Spleen (tissue), 11 donors: ENCODE measurements around the gene CFAP221. TPM values are rescaled to one million over a fixed set of nuclear protein-coding genes. Genes with fewer than 3 reads are reported as not detected.

ENCODE experiments used
- DNase-seq: peaks from one replicate; pipeline ENCODE4 v3.0.0-alpha.2; 2020
- H3K27ac ChIP-seq, 8 donors: fragments of 200-600 bp; sonication (generic) in 7 of 8; 1 replicate in 4 of 8; 2 replicates in 4 of 8; pipeline versions ENCODE4 v1.5.0 to v1.8.0; 2016 to 2021; ENCODE audit warnings: inconsistent platforms in 4 of 8, mild to moderate bottlenecking in 4 of 8, moderate library complexity in 1 of 8
- H3K27me3 ChIP-seq, 7 donors: fragments of 200-600 bp; sonication (generic) in 6 of 7; replicated peaks in 1 of 7; 1 replicate in 4 of 7; 2 replicates in 3 of 7; pipeline versions ENCODE4 v1.5.0 to v1.8.0; 2016 to 2021; ENCODE audit warnings: inconsistent platforms in 3 of 7, mild to moderate bottlenecking in 1 of 7
- H3K36me3 ChIP-seq, 6 donors: fragments of 200-600 bp; sonication (generic) in 5 of 6; 1 replicate in 4 of 6; 2 replicates in 2 of 6; pipeline versions ENCODE4 v1.5.0 to v1.8.0; 2016 to 2021; ENCODE audit warnings: inconsistent platforms in 2 of 6
- H3K4me1 ChIP-seq, 6 donors: fragments of 200-600 bp; sonication (generic) in 5 of 6; 1 replicate in 3 of 6; 2 replicates in 3 of 6; pipeline versions ENCODE4 v1.5.0 to v1.8.0; 2016 to 2021; ENCODE audit warnings: inconsistent platforms in 3 of 6
- H3K4me3 ChIP-seq, 8 donors: fragments of 200-600 bp; sonication (generic) in 7 of 8; 1 replicate in 4 of 8; 2 replicates in 4 of 8; pipeline versions ENCODE4 v1.5.0 to v1.8.0; 2016 to 2021; ENCODE audit warnings: inconsistent platforms in 4 of 8, mild to moderate bottlenecking in 4 of 8, moderate library complexity in 2 of 8
- H3K9me3 ChIP-seq, 8 donors: fragments of 200-600 bp; sonication (generic) in 7 of 8; 1 replicate in 4 of 8; 2 replicates in 4 of 8; pipeline versions ENCODE4 v1.5.0 to v1.8.0; 2016 to 2021; ENCODE audit warnings: inconsistent platforms in 4 of 8
- CTCF ChIP-seq, 11 experiments: fragments of 200-600 bp in 7 of 11; fragments of 450-650 bp in 4 of 11; sonication (generic) in 4 of 11; IDR thresholded peaks in 8 of 11; conservative IDR thresholded peaks in 3 of 11; 1 replicate in 7 of 11; 2 replicates in 4 of 11; pipeline versions ENCODE4 v1.4.0 to v1.8.0; 2016 to 2021; ENCODE audit warnings: antibody characterized with exemption in 11 of 11, inconsistent platforms in 4 of 11, mild to moderate bottlenecking in 1 of 11
- POLR2A ChIP-seq, 3 donors: fragments of 450-650 bp; IDR thresholded peaks; one replicate each; pipeline ENCODE4 v1.5.1; 2017; ENCODE audit warnings: antibody characterized with exemption in 3 of 3, mild to moderate bottlenecking in 1 of 3
- POLR2AphosphoS5 ChIP-seq, 3 donors: sonication (generic); formaldehyde crosslinking; IDR thresholded peaks; one replicate each; pipeline ENCODE4 v1.5.1; 2017; ENCODE audit warnings: antibody characterized with exemption in 3 of 3
- WGBS, 5 donors: extraction: QIAGEN DNeasy Blood & Tissue Kit in 3 of 5; methylation state at CpG; one replicate each; pipeline versions ENCODE4 v1.1.5 to v1.1.7; 2013 to 2018; 5-methylcytosine and 5-hydroxymethylcytosine counted together
- intact Hi-C: fragments of 100-400 bp; cut with DNase I; formaldehyde crosslinking; loops from one replicate; pipeline ENCODE4 v1.15.0; 2023; ENCODE audit warnings: low total_unique reads
- polyA plus RNA-seq, 3 donors: library from polyadenylated mRNA; stranded (reverse); fragments of 200-250 nt; gene quantifications; one replicate each; pipeline ENCODE4 v1.2.1, GENCODE V29; 2013
- total RNA-seq, 7 donors: library from RNA; depleted of rRNA in 3 of 7; stranded (reverse); fragments of >200 nt in 3 of 7; fragmentation: NEBNext Ultra II Directional in 4 of 7; extraction: Animal tissue kit (Norgen Biotek cat#: 25700) in 4 of 7; gene quantifications; one replicate each; pipeline versions ENCODE4 v1.1.0 to v1.2.1, GENCODE V29; 2016 to 2021
- donor health status: healthy with polysubstance abuse.
- donor health status: DM: no; HTN: no; CAD: no; lungs with moderate emphysema.
- donor health status: DM: no; HTN: no; CAD: no.
- donor health status: Bipolar disorder and iron deficiency.
- donor health status: healthy.
- donor health status: DM: no; HTN: no; CAD: no.
- donor health status: DM: yes; HTN: yes; CAD: no.

CFAP221 gene
- total and polyA plus RNA-seq, 10 donors, result 0.06 to 1.5 (median 0.55) TPM; not detected in 2

GRCh38 chr2:119591523-119591922 lies 47.3 kb downstream of the CFAP221 start:
- Histone ChIP-seq H3K36me3 (no peaks in the 10 kb centered on the region), H3K4me1 (no peaks in the 10 kb centered on the region), H3K4me3 (no peak overlapping the region), H3K27me3 (peaks cover 0 to 6% (median 0%) of the 10 kb centered on the region in 7 donors), H3K27ac (no peak overlapping the region), H3K9me3 (no peaks in the 10 kb centered on the region)
- DNase-seq, result no peak
- intact Hi-C loops, result no loop called here
- WGBS, 5 donors, result 86 to 96% (median 93%) methylated on average over 3 of the region's 3 CpGs
- TF ChIP-seq POLR2A (IDR thresholded peaks at IDR 0.05) (no peak), POLR2AphosphoS5 (IDR thresholded peaks at IDR 0.05) (no peak), CTCF (IDR thresholded peaks at IDR 0.05 in 8 of 11, conservative IDR thresholded peaks at IDR 0.05 in 3 of 11) (no peak)

- Histone ChIP-seq H3K27me3 (peaks cover 0 to 6% (median 0%) of the 10 kb centered on the region in 7 donors), H3K4me1 (no peaks in the 10 kb centered on the region), H3K36me3 (no peaks in the 10 kb centered on the region), H3K4me3 (no peak overlapping the region), H3K27ac (no peak overlapping the region), H3K9me3 (no peaks in the 10 kb centered on the region)
- 70 to 90% (median 85%) methylated on average over 5 of the region's 5 CpGs for whole genome bisulfite sequencing, 5 donors
- intact Hi-C loops, result no loop called here
- DNase-seq, result no peak
- TF ChIP-seq CTCF (IDR thresholded peaks at IDR 0.05 in 8 of 11, conservative IDR thresholded peaks at IDR 0.05 in 3 of 11) (no peak), POLR2AphosphoS5 (IDR thresholded peaks at IDR 0.05) (no peak), POLR2A (IDR thresholded peaks at IDR 0.05) (no peak)
Measured at GRCh38 chr2:119592436-119592835, 48.2 kb downstream of the CFAP221 start.

GRCh38 chr2:119596638-119597037 lies 52.4 kb downstream of the CFAP221 start:
- DNase-seq, result no peak
- Histone ChIP-seq H3K9me3 (no peaks in the 10 kb centered on the region), H3K4me3 (no peak overlapping the region), H3K36me3 (no peaks in the 10 kb centered on the region), H3K4me1 (no peaks in the 10 kb centered on the region), H3K27ac (no peak overlapping the region), H3K27me3 (no peaks in the 10 kb centered on the region)
- intact Hi-C loops, result no loop called here
- WGBS, 5 donors, result 74 to 91% (median 80%) methylated on average over 6 of the region's 6 CpGs
- TF ChIP-seq CTCF (IDR thresholded peaks at IDR 0.05 in 8 of 11, conservative IDR thresholded peaks at IDR 0.05 in 3 of 11) (no peak), POLR2A (IDR thresholded peaks at IDR 0.05) (no peak), POLR2AphosphoS5 (IDR thresholded peaks at IDR 0.05) (no peak)

- intact Hi-C loops, result no loop called here
- Histone ChIP-seq H3K27ac (no peak overlapping the region), H3K27me3 (no peaks in the 10 kb centered on the region), H3K9me3 (no peaks in the 10 kb centered on the region), H3K4me1 (no peaks in the 10 kb centered on the region), H3K36me3 (no peaks in the 10 kb centered on the region), H3K4me3 (no peak overlapping the region)
- TF ChIP-seq POLR2AphosphoS5 (IDR thresholded peaks at IDR 0.05), result no peak
- 78 to 82% (median 78%) methylated on average over 5 of the region's 5 CpGs for WGBS, 5 donors
- DNase-seq, result no peak
Measured at GRCh38 chr2:119598596-119599263, 54.5 kb downstream of the CFAP221 start.
